NCI-H2081 (cell line): ENCODE results near the gene HIC2.
"Not testable (repeated sequence)": the region's sequence is repeated elsewhere in the genome, so short reads cannot be mapped to it uniquely, and the experiment has no call there.

Experiments
- DNase-seq, 2 experiments: peaks; one replicate each; lab custom pipeline; 2025; lab: John Stamatoyannopoulos, UW

HIC2 gene

GRCh38 chr22:21417227-21417746 lies at the start of gene HIC2:
TSS of gene HIC2 (plus strand) at chr22:21417371. CDS start at chr22:21442832, 25,461 bp downstream.
- DNase-seq, result not testable (repeated sequence)

GRCh38 chr22:21368603-21369310 lies 48.4 kb upstream of the HIC2 start:
- not testable (repeated sequence) for DNase-seq

GRCh38 chr22:21375880-21376279 lies 41.3 kb upstream of the HIC2 start:
- not testable (repeated sequence) for DNase-seq

- not testable (repeated sequence) for DNase-seq
Measured at GRCh38 chr22:21383701-21384467, 33.3 kb upstream of the HIC2 start, which contains the start of gene RIMBP3B. TSS of gene RIMBP3B (plus strand) at chr22:21383751. CDS start at chr22:21383859, 108 bp downstream.

GRCh38 chr22:21384468-21385357 lies 32.5 kb upstream of the HIC2 start:
- DNase-seq, result not testable (repeated sequence)

GRCh38 chr22:21389480-21389879 lies 27.7 kb upstream of the HIC2 start:
- not testable (repeated sequence) for DNase-seq

- DNase-seq, result not testable (repeated sequence)
Measured at GRCh38 chr22:21390013-21390412, 27.2 kb upstream of the HIC2 start.

GRCh38 chr22:21394613-21395012 lies 22.6 kb upstream of the HIC2 start:
- DNase-seq, result not testable (repeated sequence)

- DNase-seq, result not testable (repeated sequence)
Measured at GRCh38 chr22:21401197-21401969, 15.8 kb upstream of the HIC2 start.

- DNase-seq, result not testable (repeated sequence)
Measured at GRCh38 chr22:21402763-21403314, 14.3 kb upstream of the HIC2 start.

GRCh38 chr22:21407139-21407538 lies 10.0 kb upstream of the HIC2 start:
- not testable (repeated sequence) for DNase-seq

- DNase-seq, result not testable (repeated sequence)
Measured at GRCh38 chr22:21407792-21408191, 9.4 kb upstream of the HIC2 start.

- DNase-seq, result not testable (repeated sequence)
Measured at GRCh38 chr22:21416375-21416774, 796 bp upstream of the HIC2 start.

GRCh38 chr22:21417853-21418252 lies 682 bp downstream of the HIC2 start:
- DNase-seq, result not testable (repeated sequence)

GRCh38 chr22:21418974-21419638 lies 1.9 kb downstream of the HIC2 start:
- not testable (repeated sequence) for DNase-seq

GRCh38 chr22:21420180-21420763 lies 3.1 kb downstream of the HIC2 start:
- not testable (repeated sequence) for DNase-seq

- not testable (repeated sequence) for DNase-seq
Measured at GRCh38 chr22:21424084-21424709, 7.0 kb downstream of the HIC2 start.

GRCh38 chr22:21434378-21435233 lies 17.4 kb downstream of the HIC2 start:
- DNase-seq, result not testable (repeated sequence)
